Caco-2 (cell line): ENCODE results near the gene WDR48. TPM values are rescaled to one million over a fixed set of nuclear protein-coding genes. Genes with fewer than 3 reads are reported as not detected.

Experiments used
- BruUV-seq: library from RNA; stranded (reverse); fragments of 400-500 nt; replicated peaks from 2 replicates; lab custom pipeline; 2021; lab: Mats Ljungman, UMichigan
- CTCF ChIA-PET: fragments of 300-600 bp; sonication (Branson Sonifier 250); formaldehyde crosslinking; loops from one replicate; lab custom pipeline; 2022; ENCODE audit warnings: antibody characterized with exemption; lab: Charles Lee
- POLR2A ChIA-PET: fragments of 300-600 bp; sonication (Branson Sonifier 250); formaldehyde crosslinking; loops from one replicate; lab custom pipeline; 2022; ENCODE audit warnings: antibody characterized with exemption; lab: Charles Lee
- DNase-seq, 2 experiments: peaks; one replicate each; pipeline versions ENCODE4 v3.0.0 to v3.0.0-alpha.2; 2020 to 2022
- H3K27me3 ChIP-seq: replicated peaks from 2 replicates; pipeline ENCODE4 v1.6.0; 2011; ENCODE audit warnings: low read length; ENCODE audit not compliant: control insufficient read depth, insufficient read depth
- H3K36me3 ChIP-seq: 2 replicates; pipeline ENCODE4 v1.5.1; 2011; ENCODE audit warnings: low read length; ENCODE audit not compliant: control insufficient read depth, insufficient read depth
- H3K4me1 ChIP-seq: fragments of 250-450 bp; sonication (Bioruptor Pico); 2 replicates; pipeline ENCODE4 v1.5.1; 2020; ENCODE audit warnings: mild to moderate bottlenecking
- H3K4me3 ChIP-seq: 2 replicates; pipeline ENCODE4 v1.5.1; 2011; ENCODE audit warnings: low read depth, mild to moderate bottlenecking, control low read depth, low read length
- H3K9me3 ChIP-seq: fragments of 250-450 bp; sonication (Bioruptor Pico); 2 replicates; pipeline ENCODE4 v1.5.1; 2020; ENCODE audit warnings: mild to moderate bottlenecking, moderate library complexity
- H3K27ac Mint-ChIP-seq: one replicate; pipeline ENCODE4 v1.8.0; 2022; ENCODE audit warnings: mixed read lengths; ENCODE audit not compliant: unreplicated experiment
- H3K27me3 Mint-ChIP-seq: one replicate; pipeline ENCODE4 v1.8.0; 2022; ENCODE audit warnings: mixed read lengths; ENCODE audit not compliant: insufficient read depth, unreplicated experiment
- H3K36me3 Mint-ChIP-seq: one replicate; pipeline ENCODE4 v1.8.0; 2022; ENCODE audit warnings: mild to moderate bottlenecking, mixed read lengths; ENCODE audit not compliant: insufficient read depth, unreplicated experiment
- H3K4me1 Mint-ChIP-seq: one replicate; pipeline ENCODE4 v1.8.0; 2022; ENCODE audit warnings: low read depth, mixed read lengths; ENCODE audit not compliant: unreplicated experiment
- H3K4me3 Mint-ChIP-seq: one replicate; pipeline ENCODE4 v1.8.0; 2022; ENCODE audit warnings: mild to moderate bottlenecking, moderate library complexity, mixed read lengths; ENCODE audit not compliant: unreplicated experiment
- H3K9me3 Mint-ChIP-seq: one replicate; pipeline ENCODE4 v1.8.0; 2022; ENCODE audit warnings: mixed read lengths; ENCODE audit not compliant: unreplicated experiment
- intact Hi-C: fragments of 100-400 bp; cut with micrococcal nuclease; formaldehyde crosslinking; loops from one replicate; pipeline ENCODE4 v1.10.0; 2022; ENCODE audit not compliant: unreplicated experiment
- total RNA-seq: library from RNA; stranded (reverse); gene quantifications from 2 replicates; pipeline ENCODE4 v1.2.3, GENCODE V29; 2022
- TF ChIP-seq, protein P1 (sequence below), 2 experiments: fragments of 200-600 bp in 1 of 2; IDR thresholded peaks; 1 replicate in 1 of 2; 2 replicates in 1 of 2; pipeline versions ENCODE4 v1.5.1 to v1.8.0; 2011 to 2022; ENCODE audit warnings: antibody characterized with exemption in 1 of 2, control low read depth in 1 of 2, inconsistent platforms in 1 of 2, low read depth in 1 of 2, low read length in 1 of 2, mild to moderate bottlenecking in 1 of 2, moderate library complexity in 1 of 2; ENCODE audit not compliant: insufficient read depth in 1 of 2, severe bottlenecking in 1 of 2, unreplicated experiment in 1 of 2

Gene WDR48
- total RNA-seq, 1 experiment from 2014 or later, result 27.6 TPM

DNA sequence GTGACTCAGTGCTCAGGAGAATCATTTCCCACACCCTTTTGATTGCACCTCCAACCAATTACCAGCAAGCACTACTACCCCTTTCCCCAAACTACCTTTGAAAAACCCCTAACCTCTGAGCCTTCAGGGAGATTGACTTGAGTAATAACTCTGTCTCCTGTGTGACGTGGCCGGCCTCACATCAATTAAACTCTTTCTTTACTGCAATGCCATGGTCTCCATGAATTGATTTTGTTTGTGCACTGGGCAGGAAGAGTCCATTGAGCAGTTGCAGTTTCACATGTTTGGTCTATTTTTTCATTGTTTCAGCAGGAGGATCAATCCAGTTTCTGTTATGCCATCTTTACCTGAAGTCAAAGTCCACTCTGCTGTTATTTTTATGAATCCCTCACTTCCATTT, 32.5 kb upstream of the WDR48 start:
- Histone ChIP-seq H3K4me1 (peaks cover 10% of the 10 kb centered on the region), H3K4me3 (no peak overlapping the region), H3K36me3 (no peaks in the 10 kb centered on the region), H3K27me3 (no peaks in the 10 kb centered on the region), H3K9me3 (no peaks in the 10 kb centered on the region)
- no peak overlapping the region for H3K4me3 Mint-ChIP-seq
- CTCF ChIA-PET, result no interaction called here
- peaks cover 15% of the 10 kb centered on the region for H3K4me1 Mint-ChIP-seq
- POLR2A ChIA-PET, result no interaction called here
- no peaks in the 10 kb centered on the region for H3K36me3 Mint-ChIP-seq
- TF ChIP-seq, protein P1, sequence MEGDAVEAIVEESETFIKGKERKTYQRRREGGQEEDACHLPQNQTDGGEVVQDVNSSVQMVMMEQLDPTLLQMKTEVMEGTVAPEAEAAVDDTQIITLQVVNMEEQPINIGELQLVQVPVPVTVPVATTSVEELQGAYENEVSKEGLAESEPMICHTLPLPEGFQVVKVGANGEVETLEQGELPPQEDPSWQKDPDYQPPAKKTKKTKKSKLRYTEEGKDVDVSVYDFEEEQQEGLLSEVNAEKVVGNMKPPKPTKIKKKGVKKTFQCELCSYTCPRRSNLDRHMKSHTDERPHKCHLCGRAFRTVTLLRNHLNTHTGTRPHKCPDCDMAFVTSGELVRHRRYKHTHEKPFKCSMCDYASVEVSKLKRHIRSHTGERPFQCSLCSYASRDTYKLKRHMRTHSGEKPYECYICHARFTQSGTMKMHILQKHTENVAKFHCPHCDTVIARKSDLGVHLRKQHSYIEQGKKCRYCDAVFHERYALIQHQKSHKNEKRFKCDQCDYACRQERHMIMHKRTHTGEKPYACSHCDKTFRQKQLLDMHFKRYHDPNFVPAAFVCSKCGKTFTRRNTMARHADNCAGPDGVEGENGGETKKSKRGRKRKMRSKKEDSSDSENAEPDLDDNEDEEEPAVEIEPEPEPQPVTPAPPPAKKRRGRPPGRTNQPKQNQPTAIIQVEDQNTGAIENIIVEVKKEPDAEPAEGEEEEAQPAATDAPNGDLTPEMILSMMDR (IDR thresholded peaks at IDR 0.05; ENCODE audit: insufficient read depth in 1 of 2, low read depth in 1 of 2, low read length in 1 of 2, severe bottlenecking in 1 of 2, unreplicated experiment in 1 of 2), result no peak
- H3K27me3 Mint-ChIP-seq, result peaks cover 5% of the 10 kb centered on the region
- H3K27ac Mint-ChIP-seq, result no peak overlapping the region
- BruUV-seq, result no TSS peak
- H3K9me3 Mint-ChIP-seq, result no peaks in the 10 kb centered on the region
- DNase-seq, result no peak
- intact Hi-C loops, result no loop called here

DNA sequence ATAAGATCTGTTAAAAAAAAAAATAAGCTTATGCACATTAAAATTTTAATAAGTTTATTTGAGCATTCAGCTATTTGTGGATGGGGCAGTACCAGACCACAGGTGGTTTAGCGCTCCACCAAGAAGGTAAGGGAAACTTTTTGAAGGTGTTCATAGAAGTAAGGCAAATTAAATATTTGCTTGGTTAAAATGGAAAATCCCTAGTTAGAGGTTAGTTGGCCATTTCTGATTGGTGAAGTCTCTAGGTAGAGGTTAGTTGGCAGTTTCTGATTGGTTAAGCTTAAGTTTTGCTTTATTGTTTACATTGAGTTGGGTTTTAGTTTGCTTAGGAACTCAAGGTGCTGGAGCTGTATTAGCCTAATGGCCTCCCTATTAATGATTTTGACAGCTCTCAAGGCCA, 30.8 kb upstream of the WDR48 start:
- no peaks in the 10 kb centered on the region for H3K9me3 ChIP-seq
- ChIA-PET POLR2A (interaction anchor here (0.6 kb wide), 1 partner anchor 285 kb away, joined by 3 read pairs; no protein-coding TSS in a partner anchor), CTCF (no interaction called here)
- Mint-ChIP-seq H3K4me3 (no peak overlapping the region), H3K9me3 (no peaks in the 10 kb centered on the region), H3K27ac (no peak overlapping the region), H3K36me3 (no peaks in the 10 kb centered on the region), H3K4me1 (peaks cover 15% of the 10 kb centered on the region), H3K27me3 (peaks cover 3% of the 10 kb centered on the region)
- no peak overlapping the region for H3K4me3 ChIP-seq
- no peaks in the 10 kb centered on the region for H3K27me3 ChIP-seq
- no peaks in the 10 kb centered on the region for H3K36me3 ChIP-seq
- BruUV-seq, result no TSS peak
- intact Hi-C loops, result loop anchor here (1.0 kb wide), 1 partner anchor 44 kb away; no protein-coding TSS in a partner anchor
- TF ChIP-seq, protein P1 (IDR thresholded peaks at IDR 0.05; ENCODE audit: insufficient read depth in 1 of 2, low read depth in 1 of 2, low read length in 1 of 2, severe bottlenecking in 1 of 2, unreplicated experiment in 1 of 2), result no peak
- H3K4me1 ChIP-seq, result peaks cover 10% of the 10 kb centered on the region
- DNase-seq, result no peak

DNA sequence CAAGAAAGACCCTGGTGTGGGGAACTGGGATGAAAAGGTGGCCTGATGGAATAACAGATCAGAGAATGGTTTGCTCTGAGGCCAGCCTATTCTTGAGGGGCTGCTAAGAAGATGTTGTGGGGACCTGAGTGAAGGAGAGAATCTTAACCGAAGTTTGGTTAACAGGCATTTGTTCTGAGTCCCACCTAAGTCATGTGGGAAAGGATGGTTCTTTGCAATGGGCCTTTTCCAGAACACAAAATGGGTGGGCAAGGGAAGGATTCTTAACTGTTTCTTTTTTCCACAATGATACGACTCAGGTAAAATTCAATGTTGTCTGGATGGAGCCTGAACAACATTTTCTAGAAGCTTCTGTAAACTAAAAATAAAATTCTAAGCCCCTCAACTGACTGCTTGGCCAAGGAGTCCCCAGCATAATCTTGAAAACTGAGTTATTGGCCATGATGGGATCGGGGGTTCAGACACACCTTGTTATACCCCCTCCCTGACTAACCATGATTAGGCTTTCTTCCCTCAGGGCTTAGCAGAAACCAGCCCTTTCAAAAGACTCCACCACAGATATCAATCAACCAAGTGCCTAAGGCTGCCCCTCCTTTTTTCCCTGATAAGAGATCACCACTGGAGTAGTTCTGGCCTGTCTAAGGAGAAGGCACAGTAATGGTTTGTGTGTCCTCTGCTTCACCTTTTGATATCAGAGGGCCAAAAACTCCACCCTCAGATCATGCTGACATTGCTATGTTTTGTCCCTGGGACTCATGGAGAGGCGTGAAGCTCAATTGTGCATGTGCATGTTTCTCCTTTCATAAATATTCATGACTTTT, 30.1 kb upstream of the WDR48 start:
- Mint-ChIP-seq H3K36me3 (no peaks in the 10 kb centered on the region), H3K27ac (no peak overlapping the region), H3K4me1 (peaks cover 15% of the 10 kb centered on the region), H3K4me3 (no peak overlapping the region), H3K27me3 (peaks cover 3% of the 10 kb centered on the region), H3K9me3 (no peaks in the 10 kb centered on the region)
- Histone ChIP-seq H3K4me3 (no peak overlapping the region), H3K9me3 (no peaks in the 10 kb centered on the region), H3K27me3 (no peaks in the 10 kb centered on the region), H3K4me1 (peaks cover 10% of the 10 kb centered on the region), H3K36me3 (no peaks in the 10 kb centered on the region)
- DNase-seq, result peak; percentile 2 to 41
- POLR2A ChIA-PET, result interaction anchor here (0.6 kb wide), 1 partner anchor 285 kb away, joined by 3 read pairs; no protein-coding TSS in a partner anchor
- CTCF ChIA-PET, result no interaction called here
- no TSS peak for BruUV-seq
- intact Hi-C loops, result loop anchor here (1.0 kb wide), 1 partner anchor 44 kb away; no protein-coding TSS in a partner anchor
- TF ChIP-seq, protein P1 (IDR thresholded peaks at IDR 0.05; ENCODE audit: insufficient read depth in 1 of 2, low read depth in 1 of 2, low read length in 1 of 2, severe bottlenecking in 1 of 2, unreplicated experiment in 1 of 2), result no peak
